Measurements from ENCODE around the gene DECR2.

- TF ChIP-seq CTCF (IDR thresholded peaks at IDR 0.05): peak in 1 of 3 experiments; percentile 17
- TF ChIP-seq POLR2A (IDR thresholded peaks at IDR 0.05): peak in 1 of 2 donors; percentile 90
These were observed 23.5 kb downstream of the DECR2 start, which contains the start of gene RAB11FIP3 for GRCh38 chr16:425082-425718.

Measured in vagina (tissue), 2 donors.